IMR-90 (cell line): ENCODE measurements around the gene KLF9. TPM values are rescaled to one million over a fixed set of nuclear protein-coding genes. Genes with fewer than 3 reads are reported as not detected.
"Not testable (repeated sequence)": the region's sequence is repeated elsewhere in the genome, so short reads cannot be mapped to it uniquely, and the experiment has no call there.

Experiments used
- ATAC-seq: fragments of 200-7000 bp; cut with Tn5 transposase; 2 replicates; pipeline ENCODE4 v1.9.1; 2020; ENCODE audit warnings: low read depth, mild to moderate bottlenecking, moderate library complexity
- BruUV-seq: library from RNA; stranded (reverse); fragments of 400-500 nt; replicated peaks from 2 replicates; lab custom pipeline; 2021; lab: Mats Ljungman, UMichigan
- CTCF ChIA-PET: fragments of 300-600 bp; formaldehyde crosslinking; extraction: SDS; loops from one replicate; lab custom pipeline; 2021; ENCODE audit warnings: antibody characterized with exemption; lab: Yijun Ruan, JAX
- POLR2A ChIA-PET: fragments of 300-600 bp; sonication (Branson Sonifier 250); formaldehyde crosslinking; loops from one replicate; lab custom pipeline; 2022; ENCODE audit warnings: antibody characterized with exemption; ENCODE audit not compliant: unreplicated experiment; lab: Charles Lee
- DNase-seq: peaks from one replicate; pipeline ENCODE4 v3.0.0; 2013
- H2AFZ ChIP-seq: replicated peaks from 2 replicates; pipeline ENCODE3; 2013; ENCODE audit warnings: low read length, mild to moderate bottlenecking; ENCODE audit not compliant: poor library complexity
- H2AK5ac ChIP-seq: 2 replicates; pipeline ENCODE4 v1.6.1; 2013; ENCODE audit warnings: low read depth, low read length, inconsistent platforms
- H2AK9ac ChIP-seq: replicated peaks from 2 replicates; pipeline ENCODE3; 2013; ENCODE audit warnings: mild to moderate bottlenecking, low read depth, low read length, moderate library complexity; ENCODE audit not compliant: poor library complexity
- H2BK120ac ChIP-seq: 2 replicates; pipeline ENCODE4 v1.6.1; 2013; ENCODE audit warnings: low read depth, low read length, inconsistent platforms
- H2BK15ac ChIP-seq: 3 replicates; pipeline ENCODE4 v1.6.1; 2013; ENCODE audit warnings: low read depth, low read length, inconsistent platforms
- H2BK20ac ChIP-seq: 2 replicates; pipeline ENCODE4 v1.6.1; 2013; ENCODE audit warnings: low read depth, mild to moderate bottlenecking, inconsistent platforms, low read length, moderate library complexity
- H2BK5ac ChIP-seq: 2 replicates; pipeline ENCODE4 v1.6.1; 2013; ENCODE audit warnings: mild to moderate bottlenecking, low read depth, low read length, inconsistent platforms; ENCODE audit not compliant: poor library complexity, severe bottlenecking
- H3K14ac ChIP-seq: replicated peaks from 2 replicates; pipeline ENCODE4 v1.6.1; 2013; ENCODE audit warnings: low read depth, low read length, inconsistent platforms
- H3K18ac ChIP-seq: 2 replicates; pipeline ENCODE4 v1.6.1; 2013; ENCODE audit warnings: low read depth, low read length, control low read depth
- H3K23ac ChIP-seq: 2 replicates; pipeline ENCODE4 v1.6.1; 2013; ENCODE audit warnings: low read depth, low read length, inconsistent platforms
- H3K27ac ChIP-seq: 2 replicates; pipeline ENCODE4 v1.5.1; 2013; ENCODE audit warnings: mild to moderate bottlenecking, control low read depth, low read length; ENCODE audit not compliant: insufficient read depth
- H3K27me3 ChIP-seq: 2 replicates; pipeline ENCODE4 v1.6.1; 2013; ENCODE audit warnings: low read length; ENCODE audit not compliant: control insufficient read depth, insufficient read depth
- H3K36me3 ChIP-seq: 2 replicates; pipeline ENCODE4 v1.6.1; 2013; ENCODE audit warnings: low read length, mixed read lengths; ENCODE audit not compliant: control insufficient read depth, insufficient read depth
- H3K4ac ChIP-seq: 2 replicates; pipeline ENCODE4 v1.6.1; 2013; ENCODE audit warnings: low read depth, low read length, inconsistent platforms
- H3K4me1 ChIP-seq: 2 replicates; pipeline ENCODE4 v1.6.1; 2013; ENCODE audit warnings: low read length, mixed read lengths; ENCODE audit not compliant: control insufficient read depth, insufficient read depth
- H3K4me2 ChIP-seq: 2 replicates; pipeline ENCODE4 v1.6.1; 2013; ENCODE audit warnings: low read depth, mild to moderate bottlenecking, control low read depth, low read length, moderate library complexity
- H3K4me3 ChIP-seq: 2 replicates; pipeline ENCODE4 v1.5.1; 2013; ENCODE audit warnings: low read depth, mild to moderate bottlenecking, control low read depth, low read length, moderate library complexity; ENCODE audit not compliant: insufficient read depth
- H3K56ac ChIP-seq: 2 replicates; pipeline ENCODE4 v1.6.1; 2013; ENCODE audit warnings: low read length, inconsistent platforms; ENCODE audit not compliant: insufficient read depth; ENCODE audit errors: extremely low read depth
- H3K79me1 ChIP-seq, 2 experiments: 2 replicates each; pipeline ENCODE4 v1.6.1; 2013; ENCODE audit warnings: low read length in 2 of 2, inconsistent platforms in 1 of 2, low read depth in 1 of 2
- H3K9ac ChIP-seq: 2 replicates; pipeline ENCODE4 v1.6.1; 2013; ENCODE audit warnings: low read depth, low read length, control low read depth
- H3K9me1 ChIP-seq: 2 replicates; pipeline ENCODE4 v1.6.1; 2013; ENCODE audit warnings: low read length, inconsistent platforms; ENCODE audit not compliant: insufficient read depth
- H3K9me3 ChIP-seq: 2 replicates; pipeline ENCODE4 v1.6.1; 2013; ENCODE audit warnings: low read length; ENCODE audit not compliant: control insufficient read depth, insufficient read depth
- H4K20me1 ChIP-seq: 2 replicates; pipeline ENCODE4 v1.6.1; 2013; ENCODE audit warnings: low read length, inconsistent platforms; ENCODE audit not compliant: insufficient read depth
- H4K5ac ChIP-seq: 2 replicates; pipeline ENCODE4 v1.6.1; 2013; ENCODE audit warnings: mild to moderate bottlenecking, low read depth, low read length, control low read depth
- H4K8ac ChIP-seq, 2 experiments: 2 replicates each; pipeline ENCODE4 v1.6.1; 2013; ENCODE audit warnings: low read depth in 2 of 2, low read length in 2 of 2, control low read depth in 1 of 2, inconsistent platforms in 1 of 2
- H4K91ac ChIP-seq: 2 replicates; pipeline ENCODE4 v1.6.1; 2013; ENCODE audit warnings: low read depth, low read length, inconsistent platforms; ENCODE audit not compliant: insufficient read depth
- WGBS, 2 experiments: methylation state at CpG; one replicate each; pipeline versions ENCODE4 v1.1.5 to v1.1.7; 2013; ENCODE audit warnings: missing lambda C conversion rate in 2 of 2; ENCODE audit not compliant: insufficient read length in 1 of 2; ENCODE audit errors: extremely low coverage in 2 of 2; 5-methylcytosine and 5-hydroxymethylcytosine counted together
- dilution Hi-C: fragments of 300-500 bp; cut with HindIII; formaldehyde crosslinking; loops from one replicate; pipeline ENCODE4 v1.14.3; 2018; ENCODE audit warnings: low sequenced_read_pairs; ENCODE audit not compliant: unreplicated experiment
- in situ Hi-C: fragments of 300-500 bp; cut with MboI; formaldehyde crosslinking; loops from 3 replicates; pipeline ENCODE4 v1.14.3; 2019; ENCODE audit warnings: low sequenced_read_pairs, inconsistent platforms, mixed read lengths
- intact Hi-C: fragments of 100-400 bp; cut with micrococcal nuclease; formaldehyde crosslinking; loops from 2 replicates; pipeline ENCODE4 v1.10.0; 2022
- polyA plus RNA-seq, 3 experiments: library from polyadenylated mRNA; depleted of rRNA; stranded (reverse); fragments of >200 nt; gene quantifications; 2 replicates each; pipeline ENCODE4 v1.2.3, GENCODE V29; 2012; ENCODE audit warnings: low replicate concordance in 1 of 3
- total RNA-seq: library from RNA; depleted of rRNA; stranded (reverse); fragments of >200 nt; gene quantifications from 2 replicates; pipeline ENCODE4 v1.2.3, GENCODE V29; 2012

Gene KLF9
- total and polyA plus RNA-seq, 2 of the 4 experiments (the other 2 are of a cell fraction): 4.1 to 7.5 TPM

- H2AK9ac ChIP-seq, H3K9ac ChIP-seq, H3K18ac ChIP-seq, intact Hi-C loops, H3K23ac ChIP-seq, DNase-seq, H2BK5ac ChIP-seq, H3K9me3 ChIP-seq, CTCF ChIA-PET, H2BK120ac ChIP-seq, H3K4ac ChIP-seq, POLR2A ChIA-PET, ATAC-seq, H2AFZ ChIP-seq, H3K27me3 ChIP-seq, H3K4me2 ChIP-seq, dilution Hi-C loops, H3K14ac ChIP-seq, H2BK15ac ChIP-seq, H3K56ac ChIP-seq, H2AK5ac ChIP-seq, H3K36me3 ChIP-seq, H4K5ac ChIP-seq, H3K4me3 ChIP-seq, H2BK20ac ChIP-seq, H4K8ac ChIP-seq, H4K91ac ChIP-seq, in situ Hi-C loops, BruUV-seq, H3K27ac ChIP-seq: not testable (repeated sequence)
- Histone ChIP-seq H3K79me1 (peaks cover 31 to 87% of the 10 kb centered on the region in 2 experiments), H3K4me1 (peaks cover 20% of the 10 kb centered on the region), H3K9me1 (peaks cover 22% of the 10 kb centered on the region), H4K20me1 (peaks cover 75% of the 10 kb centered on the region)
- WGBS, 2 experiments: no CpG with 5 or more reads among the region's 6 CpGs
Measured at GRCh38 chr9:70401241-70401640, 13.2 kb downstream of the KLF9 start.
